Germinal center (tissue), 1 donor: ENCODE measurements around the gene AP4B1.
A peak's percentile ranks its signal among the peaks of the same experiment; 100 is the strongest.

Source experiments
- DNase-seq: peaks from one replicate; pipeline ENCODE4 v3.0.0; 2012; ENCODE audit warnings: mixed read lengths, low spot score

The AP4B1 gene

GRCh38 chr1:113895098-113895497 is 9.5 kb downstream of the AP4B1 start:
- DNase-seq: no peak

- no peak for DNase-seq
These were observed 11.3 kb downstream of the AP4B1 start for GRCh38 chr1:113893267-113893666.

- DNase-seq: no peak
These were observed 12.9 kb downstream of the AP4B1 start for GRCh38 chr1:113891631-113892220.

GRCh38 chr1:113890816-113891215 is 13.8 kb downstream of the AP4B1 start:
- no peak for DNase-seq

GRCh38 chr1:113887402-113888175 is 17.0 kb downstream of the AP4B1 start, which contains the start of gene BCL2L15:
BCL2L15 (minus strand) TSS chr1:113887581; CDS start chr1:113887375, 206 bp downstream.
- no peak for DNase-seq

GRCh38 chr1:113886417-113887401 is 17.9 kb downstream of the AP4B1 start:
- DNase-seq: no peak

GRCh38 chr1:113881661-113882060 is 22.9 kb downstream of the AP4B1 start:
- DNase-seq: no peak

GRCh38 chr1:113879739-113880038 is 24.9 kb downstream of the AP4B1 start:
- DNase-seq: no peak

- no peak for DNase-seq
These were observed 28.4 kb downstream of the AP4B1 start for GRCh38 chr1:113876176-113876575.

- no peak for DNase-seq
These were observed 28.9 kb downstream of the AP4B1 start for GRCh38 chr1:113875714-113876113.

GRCh38 chr1:113874012-113874879 is 30.4 kb downstream of the AP4B1 start:
- DNase-seq: no peak

GRCh38 chr1:113872219-113872935 is 32.2 kb downstream of the AP4B1 start:
- DNase-seq: no peak

GRCh38 chr1:113871597-113872113 is 32.9 kb downstream of the AP4B1 start, which contains the start of gene PTPN22:
PTPN22 (minus strand) TSS chr1:113871712.
- peak; percentile 47 for DNase-seq

- no peak for DNase-seq
These were observed 33.8 kb downstream of the AP4B1 start for GRCh38 chr1:113870778-113871177.

- DNase-seq: no peak
These were observed 36.1 kb downstream of the AP4B1 start for GRCh38 chr1:113868387-113869083.

GRCh38 chr1:113861641-113862040 is 43.0 kb downstream of the AP4B1 start:
- no peak for DNase-seq

- DNase-seq: no peak
These were observed 43.7 kb downstream of the AP4B1 start for GRCh38 chr1:113860891-113861290.

GRCh38 chr1:113859478-113860175 is 45.0 kb downstream of the AP4B1 start:
- DNase-seq: peak; percentile 25

GRCh38 chr1:113858982-113859381 is 45.6 kb downstream of the AP4B1 start:
- DNase-seq: no peak
